WTC11 (cell line): ENCODE results near the gene SEPTIN1. TPM values are rescaled to one million over a fixed set of nuclear protein-coding genes. Genes with fewer than 3 reads are reported as not detected.
A peak's percentile ranks its signal among the peaks of the same experiment; 100 is the strongest.

Experiments
- ATAC-seq: fragments of 200-7000 bp; cut with Tn5 transposase; 2 replicates; pipeline ENCODE4 v1.10.0; 2021; ENCODE audit warnings: mild to moderate bottlenecking, moderate library complexity
- CTCF ChIA-PET: fragments of 300-600 bp; sonication (Branson Sonifier 250); formaldehyde crosslinking; loops from one replicate; lab custom pipeline; 2021; ENCODE audit warnings: antibody characterized with exemption; lab: Charles Lee
- POLR2A ChIA-PET: fragments of 350-600 bp; sonication (Branson Sonifier 250); formaldehyde crosslinking; loops from one replicate; lab custom pipeline; 2021; ENCODE audit warnings: antibody characterized with exemption; lab: Charles Lee
- DNase-seq: peaks from one replicate; pipeline ENCODE4 v3.0.0; 2021; ENCODE audit warnings: low spot score
- H3K27ac Mint-ChIP-seq: 2 replicates; pipeline ENCODE4 v1.8.0; 2021; ENCODE audit warnings: mixed read lengths
- H3K27me3 Mint-ChIP-seq: 2 replicates; pipeline ENCODE4 v1.8.0; 2021; ENCODE audit warnings: low read depth, mild to moderate bottlenecking, moderate library complexity, mixed read lengths
- H3K36me3 Mint-ChIP-seq: 2 replicates; pipeline ENCODE4 v1.8.0; 2021; ENCODE audit warnings: mixed read lengths
- H3K4me1 Mint-ChIP-seq: 2 replicates; pipeline ENCODE4 v1.8.0; 2022; ENCODE audit warnings: mixed read lengths
- H3K4me3 Mint-ChIP-seq: 2 replicates; pipeline ENCODE4 v1.8.0; 2021; ENCODE audit warnings: mild to moderate bottlenecking, moderate library complexity, mixed read lengths
- H3K9me3 Mint-ChIP-seq: 2 replicates; pipeline ENCODE4 v1.8.0; 2021; ENCODE audit warnings: mixed read lengths
- ETV6 ChIP-seq: sonication (generic); formaldehyde crosslinking; IDR thresholded peaks from 2 replicates; pipeline ENCODE4 v1.8.1; 2022; ENCODE audit warnings: mild to moderate bottlenecking, missing genetic modification reagents
- GRHL2 ChIP-seq: fragments of 250-450 bp; sonication (Bioruptor Pico); IDR thresholded peaks from 2 replicates; pipeline ENCODE4 v1.8.0; 2022; ENCODE audit warnings: mild to moderate bottlenecking, moderate library complexity; ENCODE audit not compliant: insufficient replicate concordance, severe bottlenecking
- HMGA2 ChIP-seq: fragments of 250-450 bp; sonication (Bioruptor Pico); IDR thresholded peaks from 2 replicates; pipeline ENCODE4 v1.4.0; 2021; ENCODE audit warnings: mild to moderate bottlenecking, moderate library complexity
- HMGXB4 ChIP-seq: sonication (generic); formaldehyde crosslinking; IDR thresholded peaks from 2 replicates; pipeline ENCODE4 v1.8.1; 2023; ENCODE audit warnings: mild to moderate bottlenecking, moderate library complexity, missing genetic modification reagents
- IRF2 ChIP-seq: sonication (generic); formaldehyde crosslinking; IDR thresholded peaks from 2 replicates; pipeline ENCODE4 v1.8.0; 2022; ENCODE audit warnings: low read depth, missing genetic modification reagents, borderline replicate concordance
- KAT7 ChIP-seq: sonication (generic); formaldehyde crosslinking; IDR thresholded peaks from 2 replicates; pipeline ENCODE4 v1.8.1; 2023; ENCODE audit warnings: missing genetic modification reagents, mild to moderate bottlenecking, borderline replicate concordance
- MXD4 ChIP-seq: fragments of 250-450 bp; sonication (Bioruptor Pico); IDR thresholded peaks from 2 replicates; pipeline ENCODE4 v1.8.0; 2021; ENCODE audit warnings: mild to moderate bottlenecking, moderate library complexity, borderline replicate concordance
- NFE2L1 ChIP-seq: sonication (generic); formaldehyde crosslinking; IDR thresholded peaks from 2 replicates; pipeline ENCODE4 v1.8.1; 2023; ENCODE audit warnings: missing genetic modification reagents
- NR1H2 ChIP-seq: sonication (generic); formaldehyde crosslinking; IDR thresholded peaks from 2 replicates; pipeline ENCODE4 v1.9.0; 2021; ENCODE audit warnings: mild to moderate bottlenecking, moderate library complexity, missing genetic modification reagents
- PRRX2 ChIP-seq: fragments of 250-450 bp; sonication (Bioruptor Pico); IDR thresholded peaks from 2 replicates; pipeline ENCODE4 v1.8.0; 2021; ENCODE audit warnings: mild to moderate bottlenecking
- RELA ChIP-seq: sonication (generic); formaldehyde crosslinking; IDR thresholded peaks from 2 replicates; pipeline ENCODE4 v1.8.1; 2022; ENCODE audit warnings: missing genetic modification reagents, mild to moderate bottlenecking, borderline replicate concordance
- SMAD3 ChIP-seq: sonication (generic); formaldehyde crosslinking; IDR thresholded peaks from 2 replicates; pipeline ENCODE4 v1.8.0; 2022; ENCODE audit warnings: missing genetic modification reagents, mild to moderate bottlenecking, borderline replicate concordance
- TCF7 ChIP-seq: sonication (generic); formaldehyde crosslinking; IDR thresholded peaks from 2 replicates; pipeline ENCODE4 v1.8.0; 2022; ENCODE audit warnings: mild to moderate bottlenecking, low read depth, missing genetic modification reagents, moderate library complexity
- ZMAT4 ChIP-seq: fragments of 250-450 bp; sonication (Bioruptor Pico); IDR thresholded peaks from 2 replicates; pipeline ENCODE4 v1.9.0; 2021; ENCODE audit warnings: mild to moderate bottlenecking
- ZNF232 ChIP-seq: sonication (generic); formaldehyde crosslinking; IDR thresholded peaks from 2 replicates; pipeline ENCODE4 v1.8.0; 2022; ENCODE audit warnings: mild to moderate bottlenecking, missing genetic modification reagents
- ZNF396 ChIP-seq: fragments of 250-450 bp; sonication (Bioruptor Pico); IDR thresholded peaks from 2 replicates; pipeline ENCODE4 v1.8.0; 2021; ENCODE audit warnings: mild to moderate bottlenecking, moderate library complexity, borderline replicate concordance
- total RNA-seq: library from RNA; stranded (reverse); gene quantifications from 3 replicates; pipeline ENCODE4 v1.2.3, GENCODE V29; 2021
- TF ChIP-seq, protein P1 (sequence below): fragments of 200-600 bp; IDR thresholded peaks from 2 replicates; pipeline ENCODE4 v1.8.0; 2022; ENCODE audit warnings: antibody characterized with exemption
- TF ChIP-seq, protein P2 (sequence below): fragments of 250-450 bp; sonication (Bioruptor Pico); IDR thresholded peaks from 2 replicates; pipeline ENCODE4 v1.9.0; 2021; ENCODE audit warnings: moderate library complexity, mild to moderate bottlenecking, inconsistent platforms, borderline replicate concordance
- TF ChIP-seq, protein P3 (sequence below): fragments of 250-450 bp; sonication (Bioruptor Pico); IDR thresholded peaks from 2 replicates; pipeline ENCODE4 v1.9.0; 2021; ENCODE audit warnings: mild to moderate bottlenecking, borderline replicate concordance
- TF ChIP-seq, protein P4 (sequence below): sonication (generic); formaldehyde crosslinking; IDR thresholded peaks from 2 replicates; pipeline ENCODE4 v1.8.0; 2022; ENCODE audit warnings: mild to moderate bottlenecking, missing genetic modification reagents
- TF ChIP-seq, protein P5 (sequence below): sonication (generic); formaldehyde crosslinking; IDR thresholded peaks from 2 replicates; pipeline ENCODE4 v1.8.0; 2022; ENCODE audit warnings: mild to moderate bottlenecking, missing genetic modification reagents

The SEPTIN1 gene
- total RNA-seq, 1 experiment from 2014 or later = 2.3 TPM

- no peak for TF ChIP-seq ZNF232
- no peak for TF ChIP-seq HMGA2 (CRISPR knock-in tag)
- TF ChIP-seq TCF7 (CRISPR knock-in tag) = no peak
- TF ChIP-seq SMAD3 (CRISPR knock-in tag) = no peak
- TF ChIP-seq, protein P1, sequence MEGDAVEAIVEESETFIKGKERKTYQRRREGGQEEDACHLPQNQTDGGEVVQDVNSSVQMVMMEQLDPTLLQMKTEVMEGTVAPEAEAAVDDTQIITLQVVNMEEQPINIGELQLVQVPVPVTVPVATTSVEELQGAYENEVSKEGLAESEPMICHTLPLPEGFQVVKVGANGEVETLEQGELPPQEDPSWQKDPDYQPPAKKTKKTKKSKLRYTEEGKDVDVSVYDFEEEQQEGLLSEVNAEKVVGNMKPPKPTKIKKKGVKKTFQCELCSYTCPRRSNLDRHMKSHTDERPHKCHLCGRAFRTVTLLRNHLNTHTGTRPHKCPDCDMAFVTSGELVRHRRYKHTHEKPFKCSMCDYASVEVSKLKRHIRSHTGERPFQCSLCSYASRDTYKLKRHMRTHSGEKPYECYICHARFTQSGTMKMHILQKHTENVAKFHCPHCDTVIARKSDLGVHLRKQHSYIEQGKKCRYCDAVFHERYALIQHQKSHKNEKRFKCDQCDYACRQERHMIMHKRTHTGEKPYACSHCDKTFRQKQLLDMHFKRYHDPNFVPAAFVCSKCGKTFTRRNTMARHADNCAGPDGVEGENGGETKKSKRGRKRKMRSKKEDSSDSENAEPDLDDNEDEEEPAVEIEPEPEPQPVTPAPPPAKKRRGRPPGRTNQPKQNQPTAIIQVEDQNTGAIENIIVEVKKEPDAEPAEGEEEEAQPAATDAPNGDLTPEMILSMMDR = no peak
- no peak for TF ChIP-seq MXD4 (CRISPR knock-in tag)
- no peak for TF ChIP-seq NFE2L1
- TF ChIP-seq IRF2 (CRISPR knock-in tag) = no peak
These were observed 36.2 kb upstream of the SEPTIN1 start (continued) for GRCh38 chr16:30418350-30419181.

- no peaks in the 10 kb centered on the region for H3K27me3 Mint-ChIP-seq
- CTCF ChIA-PET = interaction anchor here (0.5 to 5.7 kb wide), 27 partner anchors 9 to 326 kb away, joined by 3 to 73 read pairs (median 5); partner anchors contain the start of genes DCTPP1, FBRS, GDPD3 and PRR14
- TF ChIP-seq GRHL2 (CRISPR knock-in tag) (no peak), NR1H2 (CRISPR knock-in tag) (no peak), TCF7 (CRISPR knock-in tag) (peak; percentile 88), IRF2 (CRISPR knock-in tag) (0 out of 2 replicates have a peak, but pooled peaks have one; percentile 39), ETV6 (CRISPR knock-in tag) (peak; percentile 96), HMGXB4 (peak; percentile 96), PRRX2 (CRISPR knock-in tag) (0 out of 2 replicates have a peak, but pooled peaks have one; percentile 42), KAT7 (CRISPR knock-in tag) (peak; percentile 7; the same call in 1 of the 2 replicates), RELA (CRISPR knock-in tag) (peak; percentile 98), ZNF396 (CRISPR knock-in tag) (no peak), ZMAT4 (CRISPR knock-in tag) (no peak), HMGA2 (CRISPR knock-in tag) (no peak)
- TF ChIP-seq, protein P2, sequence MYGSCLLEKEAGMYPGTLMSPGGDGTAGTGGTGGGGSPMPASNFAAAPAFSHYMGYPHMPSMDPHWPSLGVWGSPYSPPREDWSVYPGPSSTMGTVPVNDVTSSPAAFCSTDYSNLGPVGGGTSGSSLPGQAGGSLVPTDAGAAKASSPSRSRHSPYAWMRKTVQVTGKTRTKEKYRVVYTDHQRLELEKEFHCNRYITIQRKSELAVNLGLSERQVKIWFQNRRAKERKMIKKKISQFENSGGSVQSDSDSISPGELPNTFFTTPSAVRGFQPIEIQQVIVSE (CRISPR knock-in tag) = no peak
- TF ChIP-seq, protein P3, sequence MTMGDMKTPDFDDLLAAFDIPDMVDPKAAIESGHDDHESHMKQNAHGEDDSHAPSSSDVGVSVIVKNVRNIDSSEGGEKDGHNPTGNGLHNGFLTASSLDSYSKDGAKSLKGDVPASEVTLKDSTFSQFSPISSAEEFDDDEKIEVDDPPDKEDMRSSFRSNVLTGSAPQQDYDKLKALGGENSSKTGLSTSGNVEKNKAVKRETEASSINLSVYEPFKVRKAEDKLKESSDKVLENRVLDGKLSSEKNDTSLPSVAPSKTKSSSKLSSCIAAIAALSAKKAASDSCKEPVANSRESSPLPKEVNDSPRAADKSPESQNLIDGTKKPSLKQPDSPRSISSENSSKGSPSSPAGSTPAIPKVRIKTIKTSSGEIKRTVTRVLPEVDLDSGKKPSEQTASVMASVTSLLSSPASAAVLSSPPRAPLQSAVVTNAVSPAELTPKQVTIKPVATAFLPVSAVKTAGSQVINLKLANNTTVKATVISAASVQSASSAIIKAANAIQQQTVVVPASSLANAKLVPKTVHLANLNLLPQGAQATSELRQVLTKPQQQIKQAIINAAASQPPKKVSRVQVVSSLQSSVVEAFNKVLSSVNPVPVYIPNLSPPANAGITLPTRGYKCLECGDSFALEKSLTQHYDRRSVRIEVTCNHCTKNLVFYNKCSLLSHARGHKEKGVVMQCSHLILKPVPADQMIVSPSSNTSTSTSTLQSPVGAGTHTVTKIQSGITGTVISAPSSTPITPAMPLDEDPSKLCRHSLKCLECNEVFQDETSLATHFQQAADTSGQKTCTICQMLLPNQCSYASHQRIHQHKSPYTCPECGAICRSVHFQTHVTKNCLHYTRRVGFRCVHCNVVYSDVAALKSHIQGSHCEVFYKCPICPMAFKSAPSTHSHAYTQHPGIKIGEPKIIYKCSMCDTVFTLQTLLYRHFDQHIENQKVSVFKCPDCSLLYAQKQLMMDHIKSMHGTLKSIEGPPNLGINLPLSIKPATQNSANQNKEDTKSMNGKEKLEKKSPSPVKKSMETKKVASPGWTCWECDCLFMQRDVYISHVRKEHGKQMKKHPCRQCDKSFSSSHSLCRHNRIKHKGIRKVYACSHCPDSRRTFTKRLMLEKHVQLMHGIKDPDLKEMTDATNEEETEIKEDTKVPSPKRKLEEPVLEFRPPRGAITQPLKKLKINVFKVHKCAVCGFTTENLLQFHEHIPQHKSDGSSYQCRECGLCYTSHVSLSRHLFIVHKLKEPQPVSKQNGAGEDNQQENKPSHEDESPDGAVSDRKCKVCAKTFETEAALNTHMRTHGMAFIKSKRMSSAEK (CRISPR knock-in tag) = no peak
- TF ChIP-seq, protein P4, sequence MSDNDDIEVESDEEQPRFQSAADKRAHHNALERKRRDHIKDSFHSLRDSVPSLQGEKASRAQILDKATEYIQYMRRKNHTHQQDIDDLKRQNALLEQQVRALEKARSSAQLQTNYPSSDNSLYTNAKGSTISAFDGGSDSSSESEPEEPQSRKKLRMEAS (CRISPR knock-in tag) = peak; percentile 99
- TF ChIP-seq, protein P5, sequence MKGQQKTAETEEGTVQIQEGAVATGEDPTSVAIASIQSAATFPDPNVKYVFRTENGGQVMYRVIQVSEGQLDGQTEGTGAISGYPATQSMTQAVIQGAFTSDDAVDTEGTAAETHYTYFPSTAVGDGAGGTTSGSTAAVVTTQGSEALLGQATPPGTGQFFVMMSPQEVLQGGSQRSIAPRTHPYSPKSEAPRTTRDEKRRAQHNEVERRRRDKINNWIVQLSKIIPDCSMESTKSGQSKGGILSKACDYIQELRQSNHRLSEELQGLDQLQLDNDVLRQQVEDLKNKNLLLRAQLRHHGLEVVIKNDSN (CRISPR knock-in tag) = peak; percentile 74
These were observed 35.4 kb upstream of the SEPTIN1 start for GRCh38 chr16:30417529-30418349.

More at GRCh38 chr16:30417529-30418349, 35.4 kb upstream of the SEPTIN1 start:
- H3K9me3 Mint-ChIP-seq = no peaks in the 10 kb centered on the region
- peak; percentile 88 for ATAC-seq
- POLR2A ChIA-PET = interaction anchor here (0.6 to 1.5 kb wide), 18 partner anchors 8 to 352 kb away, joined by 3 to 15 read pairs (median 4); partner anchors contain the start of genes ALDOA, DCTPP1, ZNF48 and ZNF688
- peak; percentile 88 for DNase-seq
- peaks cover 9% of the 10 kb centered on the region for H3K4me1 Mint-ChIP-seq
- H3K4me3 Mint-ChIP-seq = peak overlapping the region; percentile 54
- no peak overlapping the region for H3K27ac Mint-ChIP-seq
- peaks cover 34% of the 10 kb centered on the region for H3K36me3 Mint-ChIP-seq
